ENCODE results near the gene ISCU. TPM values are rescaled to one million over a fixed set of nuclear protein-coding genes. Genes with fewer than 3 reads are reported as not detected.

Gene ISCU
- total and polyA plus RNA-seq, 9 of the 15 experiments (the other 6 are each of a cell fraction or from before 2014, with no cell fraction given): 15.9 to 92.5 (median 77.3) TPM

DNA sequence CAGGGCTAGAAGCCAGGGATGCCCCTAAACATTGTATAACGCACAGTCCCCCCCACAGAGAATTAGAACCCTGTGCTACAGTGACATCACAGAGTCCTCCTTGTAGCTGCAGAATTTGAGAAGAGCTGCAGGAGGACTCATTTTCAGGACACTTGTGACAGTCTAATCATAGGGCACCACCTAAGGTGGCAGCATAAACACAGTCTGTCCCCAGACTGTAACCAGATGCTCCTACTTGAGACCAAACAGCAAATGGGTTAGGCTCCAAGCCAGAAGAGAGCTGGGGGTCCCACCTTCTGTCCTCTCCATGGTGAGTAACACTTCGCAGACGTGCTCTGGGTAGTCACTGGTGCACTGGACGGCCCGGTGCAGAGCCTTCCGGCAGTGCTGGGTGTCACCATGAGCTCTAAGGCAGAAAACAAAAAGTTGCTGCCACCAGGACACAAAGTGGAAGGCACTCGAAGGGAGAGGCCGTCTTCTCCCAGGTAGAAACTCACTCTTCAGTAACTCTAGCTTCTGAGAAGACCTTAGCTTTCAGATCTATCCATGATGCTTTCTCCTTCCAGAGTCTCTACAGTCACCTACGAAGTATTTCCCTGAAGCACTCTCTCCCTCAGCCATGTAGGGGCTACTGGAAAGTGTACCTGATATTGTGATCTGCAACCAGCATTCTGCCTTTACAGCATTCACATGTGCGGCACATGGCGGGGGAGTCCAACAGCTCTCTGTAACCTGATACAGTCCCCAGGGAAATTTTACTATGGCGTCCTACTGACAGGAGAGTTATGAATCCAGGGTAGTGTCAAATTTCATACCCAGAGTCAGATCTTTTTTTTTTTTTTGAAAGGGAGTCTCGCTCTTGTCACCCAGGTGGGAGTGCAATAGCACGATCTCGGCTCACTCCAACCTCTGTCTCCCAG lies 30.2 kb upstream of the ISCU start (continued):
- TF ChIP-seq, protein P1, sequence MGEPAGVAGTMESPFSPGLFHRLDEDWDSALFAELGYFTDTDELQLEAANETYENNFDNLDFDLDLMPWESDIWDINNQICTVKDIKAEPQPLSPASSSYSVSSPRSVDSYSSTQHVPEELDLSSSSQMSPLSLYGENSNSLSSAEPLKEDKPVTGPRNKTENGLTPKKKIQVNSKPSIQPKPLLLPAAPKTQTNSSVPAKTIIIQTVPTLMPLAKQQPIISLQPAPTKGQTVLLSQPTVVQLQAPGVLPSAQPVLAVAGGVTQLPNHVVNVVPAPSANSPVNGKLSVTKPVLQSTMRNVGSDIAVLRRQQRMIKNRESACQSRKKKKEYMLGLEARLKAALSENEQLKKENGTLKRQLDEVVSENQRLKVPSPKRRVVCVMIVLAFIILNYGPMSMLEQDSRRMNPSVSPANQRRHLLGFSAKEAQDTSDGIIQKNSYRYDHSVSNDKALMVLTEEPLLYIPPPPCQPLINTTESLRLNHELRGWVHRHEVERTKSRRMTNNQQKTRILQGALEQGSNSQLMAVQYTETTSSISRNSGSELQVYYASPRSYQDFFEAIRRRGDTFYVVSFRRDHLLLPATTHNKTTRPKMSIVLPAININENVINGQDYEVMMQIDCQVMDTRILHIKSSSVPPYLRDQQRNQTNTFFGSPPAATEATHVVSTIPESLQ (CRISPR knock-in tag; IDR thresholded peaks at IDR 0.05): no peak
- TF ChIP-seq ZNF592 (IDR thresholded peaks at IDR 0.05): peak; percentile 74; the same call in 1 of the 2 replicates
- TF ChIP-seq, protein P2, sequence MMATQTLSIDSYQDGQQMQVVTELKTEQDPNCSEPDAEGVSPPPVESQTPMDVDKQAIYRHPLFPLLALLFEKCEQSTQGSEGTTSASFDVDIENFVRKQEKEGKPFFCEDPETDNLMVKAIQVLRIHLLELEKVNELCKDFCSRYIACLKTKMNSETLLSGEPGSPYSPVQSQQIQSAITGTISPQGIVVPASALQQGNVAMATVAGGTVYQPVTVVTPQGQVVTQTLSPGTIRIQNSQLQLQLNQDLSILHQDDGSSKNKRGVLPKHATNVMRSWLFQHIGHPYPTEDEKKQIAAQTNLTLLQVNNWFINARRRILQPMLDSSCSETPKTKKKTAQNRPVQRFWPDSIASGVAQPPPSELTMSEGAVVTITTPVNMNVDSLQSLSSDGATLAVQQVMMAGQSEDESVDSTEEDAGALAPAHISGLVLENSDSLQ (IDR thresholded peaks at IDR 0.05): peak; percentile 90
- TF ChIP-seq POLR2AphosphoS5 (IDR thresholded peaks at IDR 0.05; ENCODE audit: control insufficient read depth, insufficient read depth, low read depth, low read length): 0 out of 2 replicates have a peak, but pooled peaks have one; percentile 22
- peak; percentile 84 to 89 for TF ChIP-seq MNT (conservative IDR thresholded peaks at IDR 0.05)
- 0 out of 4 replicates have a peak, but pooled peaks of 1 of the 2 experiments have one; percentile 12 for TF ChIP-seq NRF1 (conservative IDR thresholded peaks at IDR 0.05 in 1 of 2, IDR thresholded peaks at IDR 0.05 in 1 of 2)
- 0 out of 4 replicates have a peak, but pooled peaks of 1 of the 2 experiments have one; percentile 39 for TF ChIP-seq TEAD1 (CRISPR knock-in tag; IDR thresholded peaks at IDR 0.05)
- TF ChIP-seq ZNF384 (IDR thresholded peaks at IDR 0.05; ENCODE audit: low read depth, low read length): peak; percentile 95
- no peak for TF ChIP-seq SREBF2 (CRISPR knock-in tag; IDR thresholded peaks at IDR 0.05)
- no peak for TF ChIP-seq BACH1 (tag; IDR thresholded peaks at IDR 0.05)
- TF ChIP-seq HDAC6 (IDR thresholded peaks at IDR 0.05; ENCODE audit: low read depth, low read length): no peak
- TF ChIP-seq ZNF436 (CRISPR knock-in tag; IDR thresholded peaks at IDR 0.05): no peak
- peak in 1 of 2 experiments; percentile 13; a peak in 1 of 4 replicates for TF ChIP-seq RCOR1 (IDR thresholded peaks at IDR 0.05; ENCODE audit: borderline replicate concordance in 1 of 2, low read depth in 2 of 2, low read length in 2 of 2)
- peak; percentile 92 for TF ChIP-seq MAX (CRISPR knock-in tag; IDR thresholded peaks at IDR 0.05)
- peak; percentile 73 for TF ChIP-seq L3MBTL2 (IDR thresholded peaks at IDR 0.05)
- no peak for TF ChIP-seq ZFPM2 (CRISPR knock-in tag; IDR thresholded peaks at IDR 0.05)
- TF ChIP-seq ZNF75A (CRISPR knock-in tag; IDR thresholded peaks at IDR 0.05): no peak
